Inferior parietal cortex (tissue), 1 donor: ENCODE measurements around the gene DHTKD1.
"Not testable (repeated sequence)": the region's sequence is repeated elsewhere in the genome, so short reads cannot be mapped to it uniquely, and the experiment has no call there.

Experiments
- DNase-seq: peaks from one replicate; pipeline ENCODE4 v3.0.0-alpha.2; 2016; ENCODE audit errors: extremely low spot score

DHTKD1 gene

DNA sequence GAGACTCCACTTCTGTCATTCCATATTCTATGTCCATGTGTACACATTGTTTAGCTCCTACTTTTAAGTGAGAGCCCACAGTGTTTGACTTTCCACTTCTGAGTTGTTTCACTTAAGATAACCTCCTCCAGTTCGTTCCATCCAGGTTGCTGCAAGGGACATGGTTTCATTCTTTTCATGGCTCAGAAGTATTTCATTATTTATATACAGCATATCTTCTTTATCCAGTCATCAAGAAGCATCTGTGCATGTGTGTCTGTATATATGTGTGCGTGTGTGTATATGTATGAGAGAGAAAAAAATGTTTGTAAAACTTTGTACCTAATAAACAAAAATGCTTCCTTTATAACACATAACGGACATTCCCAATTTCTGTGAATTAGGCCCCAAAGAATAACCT lies 66.9 kb downstream of the DHTKD1 start:
- no peak for DNase-seq

DNA sequence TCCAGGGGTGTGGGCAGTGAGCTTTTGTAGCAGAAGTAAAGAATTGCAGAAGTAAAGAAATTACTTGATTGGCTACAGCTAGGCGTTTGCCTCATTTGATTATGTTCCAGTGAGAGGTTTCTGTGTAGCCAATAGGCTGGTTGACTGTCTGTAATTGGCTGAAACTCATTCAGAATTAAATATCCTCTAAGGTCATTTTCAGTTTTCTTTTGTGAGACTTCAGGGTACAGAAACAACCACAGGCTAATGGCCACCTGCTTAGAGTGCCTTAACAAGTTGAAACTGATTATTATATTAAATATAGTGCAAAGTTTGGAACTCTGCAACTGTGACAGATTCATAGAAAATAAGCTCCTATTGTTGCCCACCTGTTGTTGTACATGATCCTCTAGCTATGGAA lies 71.3 kb downstream of the DHTKD1 start:
- DNase-seq = no peak

DNA sequence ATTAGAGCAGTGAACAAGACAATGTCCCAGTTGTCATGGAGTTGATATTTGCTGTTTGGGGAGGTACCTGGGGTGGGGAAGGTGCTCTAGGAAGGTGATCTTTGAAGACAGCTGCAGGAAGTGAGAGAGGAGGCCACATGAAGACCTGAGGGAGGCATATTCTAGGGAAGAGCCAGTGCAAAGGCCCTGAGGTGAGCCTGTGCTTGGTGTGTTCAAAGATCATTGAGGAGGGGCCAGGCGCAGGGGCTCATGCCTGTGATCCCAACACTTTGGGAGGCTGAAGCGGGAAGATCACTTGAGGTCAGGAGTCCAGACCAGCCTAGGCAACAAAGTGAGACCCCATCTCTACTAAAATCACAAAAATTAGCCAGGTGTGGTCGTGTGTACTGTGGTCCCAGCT lies 75.8 kb downstream of the DHTKD1 start:
- no peak for DNase-seq

DNA sequence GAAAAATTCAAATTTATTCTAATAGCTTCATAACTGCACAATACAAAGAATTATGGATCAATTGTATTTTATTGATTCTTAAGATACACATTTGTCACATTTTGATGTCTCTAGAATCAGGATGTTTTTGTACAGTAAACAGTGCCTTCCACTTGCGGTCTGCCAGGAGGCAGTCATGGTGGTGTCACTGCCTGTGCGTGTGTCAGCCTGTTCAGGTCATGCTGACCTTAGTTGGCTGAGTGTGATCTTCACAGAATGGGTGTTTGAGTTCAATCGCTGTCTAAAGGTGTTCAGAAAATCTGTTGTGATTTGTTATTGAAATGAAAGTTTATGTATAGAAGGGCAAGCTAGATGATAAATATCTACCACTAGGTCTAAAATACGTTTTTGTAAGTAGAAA lies 81.4 kb downstream of the DHTKD1 start:
- DNase-seq = no peak

DNA sequence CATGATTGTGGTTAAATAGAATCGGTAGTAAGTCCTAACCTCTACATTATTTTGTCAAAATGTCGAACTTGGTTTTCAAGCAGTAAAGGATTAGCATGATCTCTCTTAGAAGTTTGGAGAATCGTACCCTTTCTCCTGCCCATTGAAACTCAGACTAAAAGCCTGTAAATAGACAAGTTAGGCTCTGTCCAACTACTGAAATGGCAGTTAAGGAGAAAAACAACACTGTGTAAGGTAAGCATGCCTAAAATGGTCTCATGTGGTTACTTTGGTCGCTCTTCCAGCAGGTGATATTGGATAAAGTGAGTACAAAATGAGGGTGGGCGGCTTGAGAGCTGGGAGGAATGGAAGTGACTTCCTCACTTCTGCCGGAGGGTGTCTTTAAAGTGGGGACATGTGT lies 85.8 kb downstream of the DHTKD1 start:
- no peak for DNase-seq

DNA sequence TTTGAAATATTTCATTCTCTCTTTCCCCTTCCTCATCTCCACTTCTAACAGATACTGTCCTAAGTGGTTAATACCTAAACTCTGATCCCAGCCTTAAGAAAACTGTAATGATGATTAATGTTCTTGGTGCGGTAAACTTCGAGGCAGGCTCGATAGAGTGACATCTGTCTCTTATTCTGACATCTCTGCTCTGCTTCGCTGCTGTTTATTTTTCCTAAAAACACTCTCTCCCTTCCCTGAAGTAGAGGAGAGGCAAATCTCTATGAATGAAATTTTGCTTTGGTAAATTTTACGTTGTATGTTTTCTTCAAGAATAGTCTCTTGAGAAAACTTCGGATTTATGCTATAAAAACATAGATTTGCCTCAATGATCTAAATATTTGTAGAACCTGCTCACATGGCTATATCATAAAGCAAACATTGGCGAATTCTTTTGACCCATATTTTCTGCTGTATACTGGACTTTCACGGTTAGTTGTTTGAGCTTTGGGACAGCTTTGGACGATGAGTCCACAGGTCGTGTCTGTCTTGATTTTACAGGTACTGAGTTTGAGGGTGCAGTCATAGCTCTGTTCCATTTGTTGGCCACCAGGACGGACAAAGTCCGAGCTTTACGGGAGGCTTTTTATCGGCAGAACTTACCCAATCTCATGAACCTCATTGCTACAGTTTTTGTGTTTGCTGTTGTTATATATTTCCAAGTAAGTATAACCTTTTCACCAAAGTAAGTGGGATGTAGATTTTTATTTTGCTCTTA lies 87.8 kb downstream of the DHTKD1 start:
- DNase-seq = no peak

- DNase-seq = no peak
Measured at GRCh38 chr10:12158111-12158510, 89.4 kb downstream of the DHTKD1 start.

DNA sequence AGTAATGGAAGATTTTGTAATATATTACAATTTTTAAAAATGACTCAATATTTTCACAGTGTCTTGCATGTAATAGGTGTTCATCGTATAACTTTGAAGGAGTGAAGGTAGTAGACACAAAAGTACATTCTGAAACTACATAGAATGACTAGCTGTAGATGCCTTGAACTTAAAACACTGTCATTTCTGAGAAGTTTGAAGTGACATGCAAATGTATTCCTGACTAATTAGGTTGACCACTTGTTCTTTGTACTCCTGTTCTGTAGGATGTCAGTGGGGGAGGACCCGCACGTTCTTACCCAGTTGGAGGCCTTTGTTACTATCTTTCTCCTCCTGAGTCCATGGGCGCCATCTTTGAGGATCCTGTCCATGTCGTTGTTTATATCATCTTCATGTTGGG lies 91.9 kb downstream of the DHTKD1 start:
- DNase-seq = no peak

GRCh38 chr10:12162927-12163326 lies 94.2 kb downstream of the DHTKD1 start:
- DNase-seq = no peak

- no peak for DNase-seq
Measured at GRCh38 chr10:12164085-12164484, 95.3 kb downstream of the DHTKD1 start.

DNA sequence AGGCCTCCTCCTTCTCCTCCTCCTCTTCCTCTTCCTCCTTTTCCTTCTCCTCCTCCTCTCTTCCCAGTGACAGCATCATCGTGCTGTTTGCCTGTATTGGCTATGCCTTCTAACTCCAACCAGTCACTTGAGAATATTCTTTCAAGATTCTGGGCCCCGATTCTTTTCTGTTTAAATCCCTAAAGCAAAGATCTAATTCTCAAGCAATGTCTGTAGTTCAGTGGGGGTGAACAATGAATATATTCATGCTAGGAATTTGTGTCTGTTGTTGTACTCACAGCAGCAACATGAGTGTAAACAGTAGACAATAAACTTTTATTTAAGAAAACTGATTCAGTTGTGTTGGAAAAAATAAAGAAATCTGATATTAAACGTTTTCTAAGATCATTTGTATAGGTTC lies 96.3 kb downstream of the DHTKD1 start:
- DNase-seq = peak; percentile 24

DNA sequence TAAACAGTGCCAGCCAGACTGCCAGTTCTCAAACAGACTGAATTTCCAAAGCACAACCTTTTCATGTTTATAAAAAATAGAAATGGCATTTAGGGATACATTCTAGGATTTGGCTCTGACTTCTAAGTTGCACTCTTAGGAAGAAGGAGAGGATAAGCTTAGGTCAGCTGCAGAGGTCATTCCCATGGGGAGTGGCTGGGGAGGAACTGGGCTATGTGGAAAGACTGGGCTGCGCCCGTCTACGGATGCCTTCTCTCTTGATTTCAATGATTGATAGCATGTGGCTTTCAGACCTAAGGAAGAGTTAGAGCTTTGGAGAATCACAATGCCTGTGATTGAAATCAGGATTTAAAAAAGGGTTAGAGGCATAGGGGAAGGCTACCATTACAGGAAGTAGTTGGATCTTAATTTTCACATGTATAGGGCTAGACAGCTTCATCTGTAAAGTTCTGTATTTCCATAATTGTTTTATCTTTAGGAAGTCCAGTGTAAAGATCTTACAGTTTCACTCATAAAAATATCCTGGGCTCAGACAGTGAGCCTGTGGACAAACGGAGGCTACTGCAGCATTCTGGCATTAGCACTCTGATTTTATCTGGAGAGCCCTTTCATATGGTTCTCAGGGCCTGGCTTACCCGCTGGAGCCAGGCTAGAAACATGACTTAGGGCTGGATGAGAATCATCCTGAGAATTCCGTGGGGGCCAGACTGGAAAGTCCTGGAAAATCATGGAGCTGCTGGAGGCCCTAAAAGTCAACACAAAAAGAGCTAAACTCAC lies 97.4 kb downstream of the DHTKD1 start:
- DNase-seq = no peak

DNA sequence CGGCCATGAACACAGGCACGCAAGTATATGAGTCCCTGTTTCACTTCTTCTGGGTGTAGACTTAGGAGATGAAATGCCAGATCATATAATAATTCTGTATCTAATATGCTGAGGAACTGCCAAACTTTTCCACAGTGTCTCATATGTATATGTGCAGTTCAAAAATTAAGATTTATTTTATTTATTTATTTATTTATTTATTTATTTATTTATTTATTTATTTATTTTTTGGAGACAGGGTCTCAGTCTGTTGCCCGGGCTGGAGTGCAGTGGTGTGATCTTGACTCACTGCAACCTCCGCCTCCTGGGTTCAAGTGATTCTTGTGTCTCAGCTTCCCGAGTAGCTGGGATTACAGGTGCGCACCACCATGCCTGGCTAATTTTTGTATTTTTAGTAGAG lies 102.8 kb downstream of the DHTKD1 start:
- not testable (repeated sequence) for DNase-seq
